Testis (tissue), 2 donors: Measurements from ENCODE around the gene LARGE1.

Source experiments
- POLR2A ChIP-seq: fragments of 450-650 bp; IDR thresholded peaks from one replicate; pipeline ENCODE4 v1.6.1; 2017; ENCODE audit warnings: antibody characterized with exemption, mild to moderate bottlenecking, moderate library complexity
- TF ChIP-seq, protein P1 (sequence below), 3 experiments: fragments of 450-650 bp in 2 of 3; fragments of 200-600 bp in 1 of 3; sonication (generic) in 1 of 3; IDR thresholded peaks; one replicate each; pipeline ENCODE4 v1.5.1; 2016 to 2019; ENCODE audit warnings: antibody characterized with exemption in 3 of 3, mild to moderate bottlenecking in 2 of 3, moderate library complexity in 1 of 3

DNA sequence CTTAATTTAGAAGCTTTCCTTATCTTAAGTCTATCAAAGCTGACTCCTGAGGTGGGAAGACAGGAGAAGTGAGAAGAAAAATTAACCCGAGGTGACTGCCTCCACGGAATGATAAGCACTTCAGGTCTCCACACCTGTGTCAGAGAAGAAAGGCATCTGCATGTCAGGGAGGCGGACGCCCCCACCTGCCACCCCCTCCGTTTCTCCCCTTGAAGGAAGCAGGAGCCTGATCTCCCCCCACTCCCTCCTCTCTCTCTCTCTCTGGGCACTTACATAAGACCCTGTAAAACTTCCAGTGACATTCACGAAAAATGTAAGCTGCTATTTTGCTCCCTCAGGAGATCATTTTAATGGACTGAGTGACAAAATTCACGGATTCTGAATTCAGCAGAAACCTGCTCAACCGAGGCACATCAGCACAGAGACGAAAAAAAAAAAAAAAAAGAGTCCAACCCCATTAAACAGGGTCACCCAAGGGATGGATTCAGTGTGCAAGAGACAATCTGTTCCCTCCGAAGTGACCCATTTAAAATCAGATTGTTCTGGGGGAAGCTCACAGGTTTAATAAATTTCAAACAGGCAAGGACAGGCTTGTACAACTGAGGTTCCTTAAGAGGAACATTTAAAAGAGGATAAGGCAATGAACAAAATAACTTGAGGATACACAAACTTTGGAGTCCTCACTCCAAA lies 1.5 kb downstream of the LARGE1 start:
- TF ChIP-seq, protein P1, sequence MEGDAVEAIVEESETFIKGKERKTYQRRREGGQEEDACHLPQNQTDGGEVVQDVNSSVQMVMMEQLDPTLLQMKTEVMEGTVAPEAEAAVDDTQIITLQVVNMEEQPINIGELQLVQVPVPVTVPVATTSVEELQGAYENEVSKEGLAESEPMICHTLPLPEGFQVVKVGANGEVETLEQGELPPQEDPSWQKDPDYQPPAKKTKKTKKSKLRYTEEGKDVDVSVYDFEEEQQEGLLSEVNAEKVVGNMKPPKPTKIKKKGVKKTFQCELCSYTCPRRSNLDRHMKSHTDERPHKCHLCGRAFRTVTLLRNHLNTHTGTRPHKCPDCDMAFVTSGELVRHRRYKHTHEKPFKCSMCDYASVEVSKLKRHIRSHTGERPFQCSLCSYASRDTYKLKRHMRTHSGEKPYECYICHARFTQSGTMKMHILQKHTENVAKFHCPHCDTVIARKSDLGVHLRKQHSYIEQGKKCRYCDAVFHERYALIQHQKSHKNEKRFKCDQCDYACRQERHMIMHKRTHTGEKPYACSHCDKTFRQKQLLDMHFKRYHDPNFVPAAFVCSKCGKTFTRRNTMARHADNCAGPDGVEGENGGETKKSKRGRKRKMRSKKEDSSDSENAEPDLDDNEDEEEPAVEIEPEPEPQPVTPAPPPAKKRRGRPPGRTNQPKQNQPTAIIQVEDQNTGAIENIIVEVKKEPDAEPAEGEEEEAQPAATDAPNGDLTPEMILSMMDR (IDR thresholded peaks at IDR 0.05) = no peak
- no peak for TF ChIP-seq POLR2A
